Measurements from ENCODE around the gene TMEM37. TPM values are rescaled to one million over a fixed set of nuclear protein-coding genes. Genes with fewer than 3 reads are reported as not detected.

The TMEM37 gene
- total RNA-seq, 3 donors from 2014 or later: 8.8 to 43.2 (median 9.4) TPM

- H3K4me3 ChIP-seq: no peak overlapping the region
- DNase-seq (ENCODE audit: low spot score in 2 of 2): no peak
- no peak for TF ChIP-seq POLR2A (IDR thresholded peaks at IDR 0.05)
- H3K27ac ChIP-seq: peak overlapping the region in 1 of 2 donors; percentile 36
- H3K36me3 ChIP-seq: no peaks in the 10 kb centered on the region
- intact Hi-C loops (cut with DNase I; ENCODE audit: low total_unique reads): no loop called here
- no peaks in the 10 kb centered on the region for H3K4me1 ChIP-seq
- H3K27me3 ChIP-seq: no peaks in the 10 kb centered on the region
- peaks cover 0 to 5% of the 10 kb centered on the region in 2 donors for H3K9me3 ChIP-seq
Observed at GRCh38 chr2:119426396-119426675, 5.3 kb upstream of the TMEM37 start.

GRCh38 chr2:119426801-119427395, 4.8 kb upstream of the TMEM37 start:
- H3K36me3 ChIP-seq: no peaks in the 10 kb centered on the region
- no peaks in the 10 kb centered on the region for H3K4me1 ChIP-seq
- intact Hi-C loops (cut with DNase I; ENCODE audit: low total_unique reads): no loop called here
- peak in 1 of 2 donors; percentile 48 for DNase-seq (ENCODE audit: low spot score in 2 of 2)
- TF ChIP-seq POLR2AphosphoS5 (IDR thresholded peaks at IDR 0.05) (peak in 1 of 3 donors; percentile 10), CTCF (IDR thresholded peaks at IDR 0.05) (no peak), POLR2A (IDR thresholded peaks at IDR 0.05) (no peak)
- H3K9me3 ChIP-seq: no peaks in the 10 kb centered on the region
- no peaks in the 10 kb centered on the region for H3K27me3 ChIP-seq
- peak overlapping the region; percentile 20 to 36 for H3K27ac ChIP-seq
- no peak overlapping the region for H3K4me3 ChIP-seq

GRCh38 chr2:119427756-119428155, 3.9 kb upstream of the TMEM37 start:
- H3K4me3 ChIP-seq: no peak overlapping the region
- H3K4me1 ChIP-seq: no peaks in the 10 kb centered on the region
- no peaks in the 10 kb centered on the region for H3K9me3 ChIP-seq

GRCh38 chr2:119428488-119429224, 3.0 kb upstream of the TMEM37 start:
- Histone ChIP-seq H3K27me3 (no peaks in the 10 kb centered on the region), H3K4me1 (no peaks in the 10 kb centered on the region), H3K9me3 (no peaks in the 10 kb centered on the region), H3K4me3 (no peak overlapping the region), H3K27ac (no peak overlapping the region), H3K36me3 (no peaks in the 10 kb centered on the region)
- intact Hi-C loops (cut with DNase I; ENCODE audit: low total_unique reads): no loop called here
- DNase-seq (ENCODE audit: low spot score in 2 of 2): no peak
- TF ChIP-seq CTCF (IDR thresholded peaks at IDR 0.05) (no peak), POLR2A (IDR thresholded peaks at IDR 0.05) (no peak), POLR2AphosphoS5 (IDR thresholded peaks at IDR 0.05) (no peak)

More at GRCh38 chr2:119427756-119428155, 3.9 kb upstream of the TMEM37 start:
- intact Hi-C loops (cut with DNase I; ENCODE audit: low total_unique reads): no loop called here
- Histone ChIP-seq H3K27ac (no peak overlapping the region), H3K27me3 (no peaks in the 10 kb centered on the region), H3K36me3 (no peaks in the 10 kb centered on the region)
- no peak for TF ChIP-seq POLR2AphosphoS5 (IDR thresholded peaks at IDR 0.05)
- no peak for TF ChIP-seq CTCF (IDR thresholded peaks at IDR 0.05)
- TF ChIP-seq POLR2A (IDR thresholded peaks at IDR 0.05): no peak
- DNase-seq (ENCODE audit: low spot score in 2 of 2): no peak

GRCh38 chr2:119429225-119429981, 2.3 kb upstream of the TMEM37 start:
- no peak overlapping the region for H3K4me3 ChIP-seq
- DNase-seq (ENCODE audit: low spot score in 2 of 2): no peak
- no peaks in the 10 kb centered on the region for H3K27me3 ChIP-seq
- no peaks in the 10 kb centered on the region for H3K9me3 ChIP-seq
- TF ChIP-seq POLR2A (IDR thresholded peaks at IDR 0.05) (no peak), POLR2AphosphoS5 (IDR thresholded peaks at IDR 0.05) (peak in 1 of 3 donors; percentile 17)
- intact Hi-C loops (cut with DNase I; ENCODE audit: low total_unique reads): no loop called here
- H3K36me3 ChIP-seq: no peaks in the 10 kb centered on the region
- peak overlapping the region; percentile 36 to 40 for H3K27ac ChIP-seq
- H3K4me1 ChIP-seq: no peaks in the 10 kb centered on the region

- no peak for DNase-seq (ENCODE audit: low spot score in 2 of 2)
- intact Hi-C loops (cut with DNase I; ENCODE audit: low total_unique reads): no loop called here
- Histone ChIP-seq H3K4me3 (no peak overlapping the region), H3K27me3 (no peaks in the 10 kb centered on the region), H3K9me3 (no peaks in the 10 kb centered on the region), H3K27ac (peak overlapping the region; percentile 36 to 40), H3K36me3 (no peaks in the 10 kb centered on the region), H3K4me1 (no peaks in the 10 kb centered on the region)
- TF ChIP-seq POLR2AphosphoS5 (IDR thresholded peaks at IDR 0.05) (no peak), POLR2A (IDR thresholded peaks at IDR 0.05) (no peak), CTCF (IDR thresholded peaks at IDR 0.05) (no peak)
Observed at GRCh38 chr2:119430023-119430498, 1.6 kb upstream of the TMEM37 start.
